HG03045 (cell line): Measurements from ENCODE around the gene FGD5.

ENCODE experiments used
- ATAC-seq: cut with Tn5 transposase; IDR thresholded peaks from one replicate; pipeline ENCODE4 v1.9.1; 2021; ENCODE audit warnings: mild to moderate bottlenecking, moderate library complexity; ENCODE audit not compliant: unreplicated experiment

Gene FGD5

DNA sequence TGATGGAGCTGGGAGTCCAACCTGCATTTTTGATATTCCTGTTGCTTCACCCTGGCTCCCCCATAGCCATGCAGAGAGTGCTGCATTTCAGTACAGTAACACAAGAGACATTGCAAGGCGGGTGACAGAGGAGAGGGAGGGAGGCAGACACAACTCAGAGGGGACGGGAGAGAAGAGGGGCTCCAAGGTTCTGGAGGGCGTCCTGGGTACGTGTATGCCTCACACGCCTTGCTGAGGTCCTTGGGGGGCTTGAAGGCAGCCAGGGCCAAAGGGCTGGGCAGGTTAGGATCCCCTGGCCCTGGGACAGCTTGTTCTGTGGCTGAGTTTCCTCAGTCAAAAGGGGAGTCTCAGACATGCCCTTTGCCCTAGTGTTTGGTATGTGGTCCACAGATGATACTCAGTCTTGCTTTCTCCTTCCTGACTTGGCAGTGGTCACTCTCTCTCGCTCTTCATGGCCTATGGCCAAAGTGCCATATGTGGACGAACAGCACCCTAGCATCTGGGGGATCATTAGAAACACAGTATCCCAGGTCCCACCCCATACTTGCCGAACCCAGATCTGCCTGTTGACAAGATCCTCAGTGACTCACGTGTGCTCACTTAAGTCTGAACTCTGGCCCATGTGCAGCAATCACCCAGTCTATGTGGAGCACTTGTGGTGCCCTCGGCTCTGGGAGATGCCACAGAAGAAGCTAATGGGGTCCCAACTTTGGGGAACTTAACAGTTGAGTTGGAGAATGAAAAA, 52.9 kb downstream of the FGD5 start:
- no peak for ATAC-seq

DNA sequence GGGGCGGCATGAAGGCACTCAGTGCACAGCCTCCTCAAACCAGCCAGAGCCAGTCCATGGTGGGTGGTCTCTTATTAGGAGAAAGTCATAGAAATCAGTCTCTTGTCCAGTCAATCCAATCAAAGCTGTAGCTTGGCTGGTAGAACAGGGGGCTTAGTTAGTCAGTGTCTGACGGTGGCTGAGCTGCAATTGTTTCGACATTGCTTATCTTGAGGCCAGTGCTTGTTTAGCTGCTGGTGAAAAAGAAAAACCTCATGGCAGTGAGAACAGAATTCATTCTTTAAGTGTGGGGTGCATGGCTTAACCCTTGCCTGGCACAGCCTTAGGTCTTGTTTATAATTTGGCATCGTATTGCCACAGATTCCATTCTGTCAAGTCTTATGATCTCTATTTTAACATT, 53.9 kb downstream of the FGD5 start:
- no peak for ATAC-seq

DNA sequence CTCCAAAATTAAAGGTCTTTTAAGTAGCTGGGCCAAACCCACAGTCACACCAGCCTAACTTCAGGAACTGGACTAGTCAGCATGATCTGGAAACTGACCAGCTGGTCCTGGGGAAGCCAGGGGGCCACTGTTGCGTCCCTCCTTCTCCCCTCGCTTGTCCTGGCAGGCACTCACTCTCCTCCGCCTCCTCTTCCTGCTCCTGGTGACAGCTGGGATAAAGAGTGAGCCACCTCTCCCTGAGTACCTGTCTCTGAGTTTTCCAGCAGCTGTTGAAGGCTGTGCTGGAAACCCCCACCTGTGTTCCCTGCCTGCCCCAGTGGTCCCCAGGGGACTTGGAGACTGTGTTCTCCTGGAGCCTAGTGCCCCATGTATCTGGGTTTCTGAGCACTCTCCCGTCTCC, 56.0 kb downstream of the FGD5 start:
- ATAC-seq: no peak

DNA sequence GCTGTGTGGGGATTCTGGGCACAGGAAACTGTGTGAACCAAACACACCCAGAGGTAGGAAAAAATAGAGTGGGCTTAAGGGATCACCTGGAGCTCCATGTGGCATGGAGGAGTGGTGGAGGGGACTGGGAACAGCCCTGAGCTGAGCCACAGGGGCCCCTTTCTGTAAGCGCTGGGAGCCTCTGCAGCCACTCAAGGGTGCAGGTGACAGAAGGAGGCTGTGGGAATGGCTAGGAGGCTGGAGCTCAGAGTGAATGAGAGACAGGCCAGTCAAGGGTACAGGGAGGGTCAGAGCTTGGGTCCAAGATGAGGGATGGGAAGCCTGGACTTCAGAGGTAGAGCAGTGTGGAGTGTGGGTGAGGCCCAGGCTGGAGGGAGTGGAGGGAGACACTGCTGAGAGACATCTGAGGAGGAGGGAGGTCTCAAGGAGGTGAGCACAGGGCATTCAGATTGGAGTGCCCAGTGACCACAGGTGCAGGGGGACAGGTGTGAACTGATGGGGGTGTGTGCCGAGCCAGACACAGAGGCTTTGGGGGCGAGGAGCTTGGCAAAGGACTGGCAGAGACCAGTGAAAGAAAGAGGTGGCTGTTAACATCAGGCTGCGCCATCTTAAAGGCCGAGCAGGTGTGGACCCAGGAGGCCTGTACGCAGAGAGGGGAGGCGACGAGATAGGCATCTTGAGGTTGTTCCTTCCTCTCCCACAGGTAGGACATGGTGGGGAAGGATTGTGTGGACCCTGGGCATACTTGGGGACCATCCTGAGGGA, 56.8 kb downstream of the FGD5 start:
- no peak for ATAC-seq

DNA sequence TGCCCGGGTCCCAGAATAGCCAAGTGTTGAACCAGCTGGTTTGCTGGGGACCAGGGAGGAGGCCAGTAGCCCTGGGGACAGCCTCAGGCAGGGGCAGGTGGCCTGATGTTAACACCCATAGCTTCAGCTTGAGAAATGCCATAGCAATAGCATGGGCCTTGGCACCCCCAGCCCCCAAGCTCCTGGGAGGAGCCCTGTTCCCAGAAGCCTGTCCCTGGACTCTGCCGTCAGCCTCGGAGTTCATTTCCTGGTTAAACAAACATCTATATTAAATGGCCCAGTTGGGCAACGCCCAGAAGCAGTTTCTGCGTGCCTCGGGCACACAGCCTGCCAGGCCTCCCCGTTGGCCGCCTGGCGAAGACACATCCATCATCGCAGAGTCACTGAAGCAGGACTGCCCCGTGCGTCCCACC, 58.2 kb downstream of the FGD5 start:
- ATAC-seq: no peak

DNA sequence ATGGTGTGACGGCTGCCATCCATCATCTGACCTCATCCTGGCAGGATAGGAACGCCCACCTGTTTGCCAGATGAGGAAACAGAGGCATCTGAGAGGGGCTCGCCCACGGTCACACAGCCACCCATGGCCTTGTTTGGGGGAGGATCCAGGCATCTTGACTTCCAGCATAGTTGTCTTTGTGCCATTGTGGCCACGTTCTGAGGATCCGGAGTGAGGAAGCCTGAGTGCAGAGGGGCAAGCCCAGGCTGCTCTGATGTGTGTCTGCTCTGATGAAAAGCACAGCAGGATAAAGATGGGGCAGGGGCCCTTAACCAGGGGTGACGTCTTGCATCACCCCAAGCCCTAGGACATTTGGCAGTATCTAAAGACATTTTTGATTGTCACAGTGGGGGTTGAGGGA, 58.7 kb downstream of the FGD5 start:
- no peak for ATAC-seq

DNA sequence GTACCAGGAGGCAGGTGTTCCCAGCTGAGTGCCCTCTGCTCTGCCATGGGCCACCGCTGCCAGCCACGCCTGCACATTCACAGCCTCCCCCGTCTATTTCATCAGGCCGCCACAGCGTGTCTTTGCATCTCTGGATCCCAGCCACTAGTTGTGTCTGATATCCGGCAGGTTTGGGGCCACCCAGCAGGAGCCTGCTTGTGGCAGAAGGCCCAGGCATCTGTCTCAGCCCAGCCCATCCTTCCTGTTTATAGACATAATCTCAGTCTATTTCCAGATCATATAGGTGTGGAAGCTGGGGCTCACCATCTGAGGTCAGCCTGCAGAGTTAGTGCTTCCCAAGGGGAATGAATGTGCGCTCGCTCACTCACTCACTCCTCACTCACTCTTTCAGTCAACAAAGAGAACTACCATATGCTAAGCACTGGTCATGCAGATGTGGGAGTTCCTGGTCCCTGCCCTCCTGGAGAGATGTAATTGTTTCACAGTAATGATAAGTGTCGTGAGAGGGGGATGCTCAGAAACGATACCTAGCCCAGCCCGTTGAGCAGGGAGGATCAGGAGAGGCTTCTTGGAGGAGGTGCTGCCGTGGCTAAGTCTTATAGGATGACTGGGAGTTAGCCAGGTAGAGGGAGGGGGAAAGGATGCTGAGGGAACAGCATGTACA, 60.6 kb downstream of the FGD5 start:
- ATAC-seq: no peak

DNA sequence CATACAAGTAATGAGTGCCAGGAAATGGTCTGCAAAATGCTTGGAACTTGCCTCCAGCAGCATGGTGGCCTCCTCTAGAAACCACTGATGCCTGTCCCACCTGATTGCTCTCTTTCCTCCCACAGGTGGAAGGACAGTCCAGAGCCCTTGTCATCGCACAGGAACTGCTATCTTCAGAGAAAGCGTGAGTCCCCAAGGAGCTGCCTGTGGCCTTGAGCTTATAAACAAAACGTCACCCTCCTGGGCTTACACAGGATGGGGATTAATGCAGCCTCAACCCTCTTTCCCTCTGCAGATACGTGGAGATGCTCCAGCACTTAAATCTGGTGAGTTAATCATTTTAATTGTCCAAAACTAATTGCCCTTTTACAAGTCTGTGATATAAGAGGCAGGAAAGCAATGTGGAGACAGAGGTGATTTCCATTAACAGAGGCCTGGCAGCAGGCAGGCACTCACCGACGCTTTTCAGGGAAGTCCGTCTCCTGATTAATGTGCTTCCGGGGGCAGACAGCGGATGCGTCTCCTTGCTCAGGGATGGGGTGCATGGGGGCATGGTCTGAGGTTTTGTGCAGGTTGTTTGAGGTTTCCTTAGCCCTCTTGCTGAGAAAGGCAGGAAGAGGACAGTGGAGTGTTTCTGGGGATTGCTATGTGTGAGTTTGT, 61.8 kb downstream of the FGD5 start:
- no peak for ATAC-seq

DNA sequence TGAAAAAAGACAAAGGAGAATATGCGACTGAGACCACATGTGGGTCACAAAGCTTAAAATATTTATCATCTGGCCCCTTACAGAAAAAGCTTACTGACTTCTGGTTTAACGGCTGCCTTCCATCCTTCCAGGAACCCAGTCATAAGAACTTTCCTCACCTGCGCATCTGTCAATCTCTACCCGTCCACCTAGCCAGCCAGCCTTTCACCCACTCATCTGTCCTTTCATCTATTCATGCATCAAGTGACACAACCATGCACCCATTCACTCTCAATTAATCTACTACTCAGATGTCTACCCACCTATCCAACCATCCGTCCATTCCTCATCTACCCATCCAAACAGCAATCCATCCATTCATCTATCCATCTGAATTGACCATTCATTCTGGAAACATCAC, 64.5 kb downstream of the FGD5 start:
- no peak for ATAC-seq

DNA sequence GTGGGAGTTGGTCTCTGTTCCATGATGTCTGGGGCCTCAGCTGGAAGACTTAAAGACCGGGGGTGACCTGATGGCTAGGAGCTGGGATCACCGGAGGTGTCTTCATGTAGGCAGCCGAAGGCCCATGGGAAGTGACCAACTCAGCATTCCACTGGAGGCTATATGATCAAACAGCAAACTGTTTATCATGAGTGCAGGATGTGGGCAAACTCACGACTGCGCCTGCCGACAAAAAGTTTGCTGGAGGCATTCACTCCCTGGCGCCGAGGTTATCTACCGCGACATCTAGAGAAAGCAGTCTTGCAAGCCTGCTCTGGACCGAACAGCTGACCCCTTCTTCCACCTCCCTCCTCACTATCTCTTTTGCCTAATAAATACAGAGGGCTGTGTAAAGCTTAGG, 65.9 kb downstream of the FGD5 start:
- no peak for ATAC-seq

DNA sequence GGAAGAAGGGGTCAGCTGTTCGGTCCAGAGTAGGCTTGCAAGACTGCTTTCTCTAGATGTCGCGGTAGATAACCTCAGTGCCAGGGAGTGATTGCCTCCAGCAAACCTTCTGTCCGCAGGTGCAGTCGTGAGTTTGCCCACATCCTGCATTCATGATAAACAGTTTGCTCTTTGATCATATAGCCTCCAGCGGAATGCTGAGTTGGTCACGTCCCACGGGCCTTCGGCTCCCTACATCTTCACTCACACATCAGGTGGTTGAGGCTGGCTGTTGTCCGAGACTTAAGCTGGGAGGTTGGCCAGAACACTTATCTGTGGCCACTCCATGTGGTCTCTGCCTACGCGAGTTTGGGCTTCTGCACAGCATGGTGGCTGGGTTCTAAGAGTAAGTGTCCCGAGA, 66.5 kb downstream of the FGD5 start:
- ATAC-seq: no peak

DNA sequence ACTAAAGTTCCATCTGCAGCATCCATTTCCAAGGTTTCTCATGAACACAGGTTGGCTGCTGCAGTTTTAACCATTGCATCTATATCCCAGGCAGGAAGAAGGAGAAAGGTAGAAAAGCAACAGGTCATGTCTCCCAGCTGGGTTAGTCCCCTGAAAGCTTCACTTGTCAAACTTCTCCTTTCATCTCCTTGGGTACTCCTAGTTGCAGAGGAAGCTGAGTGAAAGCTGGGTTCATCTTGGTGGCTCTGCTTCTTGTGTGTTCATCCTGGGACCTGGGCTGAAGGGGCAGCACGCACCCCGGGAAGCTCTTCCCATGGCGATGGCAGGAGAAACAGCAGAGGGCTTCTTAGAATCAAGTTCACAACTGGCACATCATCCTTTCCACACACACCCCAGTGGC, 67.3 kb downstream of the FGD5 start:
- no peak for ATAC-seq

DNA sequence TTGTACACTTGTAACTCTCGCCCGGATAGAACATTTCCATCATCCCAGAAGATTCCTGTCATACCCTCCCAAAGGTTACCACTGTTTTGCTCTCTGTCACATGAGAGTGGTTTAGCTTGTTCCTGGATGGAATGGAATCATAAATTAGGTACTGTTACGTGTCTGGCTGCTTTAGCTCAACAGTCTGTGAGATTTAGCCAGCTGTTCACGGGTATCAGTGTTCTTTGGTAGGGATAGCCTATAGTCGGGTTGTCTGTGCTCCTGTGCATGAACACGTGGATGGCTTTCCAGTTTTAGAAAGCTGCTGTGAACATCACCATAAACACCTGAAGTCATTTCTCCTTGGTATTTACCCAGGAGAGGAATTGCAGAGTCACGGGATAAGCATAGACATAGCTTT, 70.4 kb downstream of the FGD5 start:
- ATAC-seq: no peak

DNA sequence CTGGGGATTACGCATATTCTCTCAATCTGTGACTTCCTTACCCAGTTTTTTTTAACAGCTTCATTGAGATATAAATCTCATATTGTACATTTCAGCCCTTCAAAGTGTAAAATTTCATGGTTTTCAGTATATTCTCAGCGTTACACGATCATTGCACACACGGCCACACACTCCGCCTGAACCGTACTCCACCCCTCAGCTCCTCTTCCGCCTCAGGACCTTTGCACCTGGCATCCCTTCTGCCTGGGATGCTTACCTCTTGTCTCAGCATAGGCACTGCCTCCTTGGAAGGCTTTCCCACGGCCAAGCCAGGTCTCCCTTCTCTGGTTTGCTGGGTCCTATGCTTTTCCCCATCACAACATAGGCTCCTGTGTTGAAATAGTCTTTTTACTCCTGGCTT, 71.2 kb downstream of the FGD5 start:
- ATAC-seq: no peak

DNA sequence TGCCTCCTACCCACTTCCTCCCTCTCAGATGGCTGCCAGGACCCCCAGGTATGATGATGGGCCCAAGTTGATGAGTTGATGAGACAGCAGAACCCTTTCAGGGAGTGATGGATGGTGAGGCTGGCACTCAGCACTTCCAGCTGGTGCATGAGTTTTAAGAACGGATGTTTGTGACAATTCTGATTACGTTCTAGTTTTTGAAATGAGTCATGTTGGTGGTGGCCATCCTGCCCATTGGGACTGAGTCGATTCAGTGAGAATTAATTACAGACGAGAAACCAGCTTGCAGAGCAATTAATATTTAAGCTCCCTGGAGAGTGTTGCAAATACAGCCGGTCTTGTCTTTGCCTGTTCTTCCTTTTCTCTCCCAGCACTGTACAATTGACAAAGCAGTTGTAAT, 71.7 kb downstream of the FGD5 start:
- ATAC-seq: no peak

DNA sequence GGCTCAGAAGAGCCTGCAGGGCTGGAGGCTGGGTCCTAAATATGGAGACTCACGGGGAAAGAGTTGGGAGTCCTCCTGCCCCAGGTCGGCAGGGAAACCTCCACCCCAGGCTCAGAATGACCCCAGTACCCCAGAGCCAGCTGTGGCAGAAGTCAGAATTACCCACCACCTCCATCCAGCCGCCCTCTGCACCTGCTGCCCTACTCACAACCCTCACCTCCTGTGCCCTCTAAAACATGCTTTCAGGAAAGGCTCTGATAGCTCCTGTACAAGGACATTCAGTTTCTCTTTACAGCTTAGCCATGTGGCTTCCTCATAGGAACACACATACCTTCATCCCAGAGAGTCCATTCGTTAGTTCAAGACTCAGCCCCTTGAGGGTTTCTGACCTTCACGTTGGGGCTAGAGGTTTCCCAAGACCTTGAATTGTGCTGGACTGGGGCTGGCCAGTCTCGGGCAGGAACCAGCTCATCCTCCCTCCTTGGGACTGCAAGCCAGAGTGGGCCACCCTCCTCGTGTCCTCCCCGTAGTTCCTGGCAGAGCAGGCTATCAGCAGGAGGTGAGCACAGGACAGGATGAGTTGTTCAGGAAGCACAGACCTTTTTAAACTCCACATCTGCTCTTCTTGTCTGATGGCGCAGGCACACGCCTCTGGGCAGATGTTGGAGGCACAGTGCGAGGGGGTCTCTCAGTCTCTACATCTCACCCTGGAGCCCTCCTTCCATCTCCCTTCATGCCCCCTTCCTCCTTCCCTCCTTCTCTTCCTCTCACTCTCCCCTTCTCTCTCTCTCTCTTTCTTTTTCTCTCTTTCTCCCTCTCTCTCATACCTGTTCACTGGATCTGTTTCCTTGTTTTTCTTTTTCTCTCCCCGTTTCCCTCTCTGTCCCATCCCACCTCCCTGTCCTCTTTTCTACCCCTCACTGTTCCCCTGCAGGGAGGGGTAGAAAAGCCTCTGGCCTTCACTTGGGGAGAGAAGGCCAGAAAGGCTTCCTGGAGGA, 72.7 kb downstream of the FGD5 start:
- ATAC-seq: no peak

DNA sequence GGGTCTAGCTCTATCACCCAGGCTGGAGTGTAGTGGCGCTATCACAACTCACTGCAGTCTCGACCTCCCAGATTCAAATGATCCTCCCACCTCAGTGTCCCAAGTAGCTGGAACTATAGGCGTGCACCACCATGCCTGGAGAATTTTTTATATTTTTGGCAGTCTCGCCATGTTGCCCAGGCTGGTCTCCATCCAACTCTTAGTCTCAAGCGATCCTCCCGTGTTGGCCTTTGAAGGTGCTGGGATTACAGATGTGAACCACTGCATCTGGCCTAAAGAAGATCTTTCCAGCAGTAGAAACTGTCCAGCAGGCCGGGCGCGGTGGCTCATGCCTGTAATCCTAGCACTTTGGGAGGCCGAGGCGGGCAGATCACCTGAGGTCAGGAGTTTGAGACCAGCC, 73.5 kb downstream of the FGD5 start:
- no peak for ATAC-seq

DNA sequence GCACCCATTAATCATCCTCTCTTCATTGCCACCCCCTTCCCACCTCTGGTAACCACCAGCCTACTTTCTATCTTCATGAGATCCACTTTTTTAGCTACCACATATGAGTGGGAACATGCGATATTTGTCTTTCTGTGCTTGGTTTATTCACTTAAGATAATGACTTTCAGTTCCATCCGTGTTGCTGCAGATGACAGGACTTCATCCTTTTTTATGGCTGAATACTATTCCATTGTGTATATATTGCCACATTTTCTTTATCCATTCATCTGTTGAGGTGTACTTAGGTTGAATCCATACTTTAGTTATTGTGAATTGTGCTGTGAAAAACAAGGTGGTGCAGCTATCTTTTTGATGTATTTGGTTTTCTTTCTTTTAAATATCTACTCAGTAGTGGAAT, 75.3 kb downstream of the FGD5 start:
- no peak for ATAC-seq

DNA sequence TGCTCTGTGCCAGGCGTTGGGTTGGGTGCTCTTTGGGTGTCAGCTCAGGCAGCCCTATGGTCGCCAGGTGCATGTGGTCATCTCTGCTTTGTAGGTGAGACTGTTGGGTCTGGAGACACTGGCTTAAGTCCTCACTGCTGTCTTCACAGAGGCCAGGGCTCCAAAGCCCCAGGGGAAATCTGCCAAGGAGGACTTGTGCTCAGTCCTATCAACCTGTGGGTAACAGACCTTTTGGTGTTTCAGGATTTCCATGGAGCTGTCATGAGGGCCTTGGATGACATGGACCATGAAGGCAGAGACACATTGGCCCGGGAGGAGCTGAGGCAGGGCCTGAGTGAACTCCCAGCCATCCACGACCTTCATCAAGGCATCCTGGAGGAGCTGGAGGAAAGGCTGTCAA, 78.5 kb downstream of the FGD5 start:
- no peak for ATAC-seq

DNA sequence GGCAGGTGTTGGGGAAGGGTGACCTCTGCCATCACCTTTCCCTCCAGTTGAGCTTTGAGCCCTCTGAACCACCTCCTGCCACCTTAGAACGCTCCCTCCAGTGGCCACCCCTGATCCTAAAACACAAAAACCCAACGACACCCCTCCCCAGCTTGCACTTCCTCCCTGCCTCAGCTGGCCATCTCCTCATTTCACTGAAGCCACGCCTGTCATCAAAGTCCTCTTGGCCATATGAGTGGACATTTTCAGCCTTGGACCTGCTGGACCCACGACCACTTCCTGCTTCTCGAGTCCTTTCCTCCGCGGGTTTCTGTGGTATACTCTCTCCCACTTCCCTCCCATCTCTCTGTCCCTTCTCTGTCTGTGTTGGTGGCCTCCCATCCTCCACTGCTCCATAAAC, 80.2 kb downstream of the FGD5 start:
- no peak for ATAC-seq
